Right atrium auricular region (tissue), 2 donors: ENCODE data around the gene IPO8. TPM values are rescaled to one million over a fixed set of nuclear protein-coding genes. Genes with fewer than 3 reads are reported as not detected.

Experiments used
- DNase-seq: peaks from one replicate; pipeline ENCODE4 v3.0.0-alpha.2; 2019; ENCODE audit warnings: low spot score
- H3K27ac ChIP-seq, 2 donors: fragments of 200-600 bp; sonication (generic); 1 replicate in 1 of 2; 2 replicates in 1 of 2; pipeline ENCODE4 v1.5.1; 2016 to 2019
- H3K27me3 ChIP-seq, 2 donors: fragments of 200-600 bp; sonication (generic); one replicate each; pipeline versions ENCODE4 v1.5.1 to v1.6.0; 2017 to 2019
- H3K36me3 ChIP-seq: fragments of 200-600 bp; sonication (generic); one replicate; pipeline ENCODE4 v1.5.1; 2016
- H3K4me1 ChIP-seq, 2 donors: fragments of 200-600 bp; sonication (generic); one replicate each; pipeline versions ENCODE4 v1.5.1 to v1.6.0; 2017 to 2019
- H3K4me3 ChIP-seq, 2 donors: fragments of 200-600 bp; sonication (generic); 1 replicate in 1 of 2; 2 replicates in 1 of 2; pipeline ENCODE4 v1.5.1; 2017 to 2019; ENCODE audit warnings: mild to moderate bottlenecking in 1 of 2, moderate library complexity in 1 of 2
- H3K9me3 ChIP-seq, 2 donors: fragments of 200-600 bp; sonication (generic); one replicate each; pipeline ENCODE4 v1.5.1; 2019
- CTCF ChIP-seq, 2 donors: fragments of 200-600 bp; sonication (generic); IDR thresholded peaks; one replicate each; pipeline ENCODE4 v1.5.1; 2019; ENCODE audit warnings: antibody characterized with exemption in 2 of 2
- total RNA-seq, 2 donors: library from RNA; depleted of rRNA; stranded (reverse); fragments of >200 nt; gene quantifications; one replicate each; pipeline ENCODE4 v1.1.0, GENCODE V29; 2016

IPO8 gene
- total RNA-seq, 2 donors from 2014 or later, result 18.0 to 23.3 TPM

GRCh38 chr12:30696103-30696408 is 387 bp upstream of the IPO8 start:
- H3K4me3 ChIP-seq, result peak overlapping the region; percentile 66 to 97
- no peaks in the 10 kb centered on the region for H3K27me3 ChIP-seq
- TF ChIP-seq CTCF (IDR thresholded peaks at IDR 0.05), result no peak
- H3K36me3 ChIP-seq, result no peaks in the 10 kb centered on the region
- peak overlapping the region; percentile 53 to 85 for H3K27ac ChIP-seq
- peaks cover 0 to 41% of the 10 kb centered on the region in 2 donors for H3K4me1 ChIP-seq
- no peak for DNase-seq
- H3K9me3 ChIP-seq, result no peaks in the 10 kb centered on the region

GRCh38 chr12:30694412-30695198 is 1.1 kb downstream of the IPO8 start:
- DNase-seq, result no peak
- Histone ChIP-seq H3K27ac (peak overlapping the region; percentile 53 to 85), H3K36me3 (no peaks in the 10 kb centered on the region), H3K4me3 (peak overlapping the region; percentile 66 to 97), H3K27me3 (no peaks in the 10 kb centered on the region), H3K4me1 (peaks cover 0 to 45% of the 10 kb centered on the region in 2 donors), H3K9me3 (no peaks in the 10 kb centered on the region)
- TF ChIP-seq CTCF (IDR thresholded peaks at IDR 0.05), result no peak

GRCh38 chr12:30692470-30692869 is 3.2 kb downstream of the IPO8 start:
- DNase-seq, result no peak
- Histone ChIP-seq H3K4me3 (no peak overlapping the region), H3K9me3 (no peaks in the 10 kb centered on the region), H3K27me3 (no peaks in the 10 kb centered on the region), H3K4me1 (peaks cover 0 to 45% of the 10 kb centered on the region in 2 donors), H3K36me3 (no peaks in the 10 kb centered on the region), H3K27ac (no peak overlapping the region)
- no peak for TF ChIP-seq CTCF (IDR thresholded peaks at IDR 0.05)

- no peak for TF ChIP-seq CTCF (IDR thresholded peaks at IDR 0.05)
- no peaks in the 10 kb centered on the region for H3K27me3 ChIP-seq
- H3K4me3 ChIP-seq, result no peak overlapping the region
- H3K9me3 ChIP-seq, result no peaks in the 10 kb centered on the region
- H3K27ac ChIP-seq, result no peak overlapping the region
- peaks cover 0 to 41% of the 10 kb centered on the region in 2 donors for H3K4me1 ChIP-seq
- no peak for DNase-seq
- no peaks in the 10 kb centered on the region for H3K36me3 ChIP-seq
Observed at GRCh38 chr12:30691122-30691879, 4.4 kb downstream of the IPO8 start.

- Histone ChIP-seq H3K27me3 (no peaks in the 10 kb centered on the region), H3K4me1 (peaks cover 0 to 22% of the 10 kb centered on the region in 2 donors), H3K9me3 (no peaks in the 10 kb centered on the region), H3K27ac (no peak overlapping the region), H3K4me3 (no peak overlapping the region), H3K36me3 (peaks cover 9% of the 10 kb centered on the region)
- TF ChIP-seq CTCF (IDR thresholded peaks at IDR 0.05), result no peak
- no peak for DNase-seq
Observed at GRCh38 chr12:30687265-30687986, 8.2 kb downstream of the IPO8 start.
